HG03520 (cell line): ENCODE results near the gene FN3K.
"Not testable (repeated sequence)": the region's sequence is repeated elsewhere in the genome, so short reads cannot be mapped to it uniquely, and the experiment has no call there.

Experiments used
- ATAC-seq: cut with Tn5 transposase; IDR thresholded peaks from one replicate; pipeline ENCODE4 v1.9.1; 2021; ENCODE audit warnings: mild to moderate bottlenecking, moderate library complexity; ENCODE audit not compliant: unreplicated experiment

Gene FN3K

GRCh38 chr17:82736511-82737185, 1.2 kb downstream of the FN3K start:
- ATAC-seq = no peak

GRCh38 chr17:82737967-82738877, 2.8 kb downstream of the FN3K start:
- no peak for ATAC-seq

GRCh38 chr17:82740906-82741759, 5.7 kb downstream of the FN3K start:
- no peak for ATAC-seq

- no peak for ATAC-seq
Measured at GRCh38 chr17:82743344-82744219, 8.2 kb downstream of the FN3K start.

- ATAC-seq = not testable (repeated sequence)
Measured at GRCh38 chr17:82744736-82745135, 9.3 kb downstream of the FN3K start.

- no peak for ATAC-seq
Measured at GRCh38 chr17:82745524-82745923, 10.1 kb downstream of the FN3K start.

- ATAC-seq = no peak
Measured at GRCh38 chr17:82748756-82749155, 13.3 kb downstream of the FN3K start.

- no peak for ATAC-seq
Measured at GRCh38 chr17:82750241-82750908, 15.0 kb downstream of the FN3K start.

GRCh38 chr17:82751171-82751570, 15.8 kb downstream of the FN3K start:
- no peak for ATAC-seq

- peak; percentile 59 for ATAC-seq
Measured at GRCh38 chr17:82751571-82752370, 16.4 kb downstream of the FN3K start, which contains the start of gene TBCD. Gene TBCD (plus strand): TSS chr17:82752065. CDS start chr17:82752194, 129 bp downstream.

- ATAC-seq = peak; percentile 28
Measured at GRCh38 chr17:82752371-82753200, 17.2 kb downstream of the FN3K start.

- no peak for ATAC-seq
Measured at GRCh38 chr17:82753201-82753464, 17.7 kb downstream of the FN3K start.

GRCh38 chr17:82754297-82755208, 19.1 kb downstream of the FN3K start:
- no peak for ATAC-seq

GRCh38 chr17:82756166-82756565, 20.8 kb downstream of the FN3K start:
- no peak for ATAC-seq

- no peak for ATAC-seq
Measured at GRCh38 chr17:82765371-82765770, 30.0 kb downstream of the FN3K start.

GRCh38 chr17:82767041-82767754, 31.8 kb downstream of the FN3K start:
- ATAC-seq = no peak
